ENCODE measurements around the gene TCP10L.

TCP10L gene

GRCh38 chr21:32529679-32530078 lies 55.6 kb downstream of the TCP10L start:
- Histone ChIP-seq H3K4me3 (no peak overlapping the region), H3K36me3 (no peaks in the 10 kb centered on the region), H4K20me1 (no peaks in the 10 kb centered on the region), H3K27me3 (no peaks in the 10 kb centered on the region), H3K4me1 (no peaks in the 10 kb centered on the region), H3K9ac (no peak overlapping the region), H3K27ac (no peak overlapping the region), H3K9me3 (peaks cover 17% of the 10 kb centered on the region), H3K4me2 (no peak overlapping the region)
- TF ChIP-seq Cebpa-rat (IDR thresholded peaks at IDR 0.05) = no peak

GRCh38 chr21:32525282-32525681 lies 60.0 kb downstream of the TCP10L start:
- no peak for TF ChIP-seq Cebpa-rat (IDR thresholded peaks at IDR 0.05)

GRCh38 chr21:32523988-32524719 lies 61.2 kb downstream of the TCP10L start:
- H3K27ac ChIP-seq = no peak overlapping the region
- H3K4me1 ChIP-seq = no peaks in the 10 kb centered on the region; the same call in 1 of the 2 replicates
- TF ChIP-seq Cebpa-rat (IDR thresholded peaks at IDR 0.05) = no peak
- H3K4me3 ChIP-seq = no peak overlapping the region
- H3K4me2 ChIP-seq = no peak overlapping the region
- H4K20me1 ChIP-seq = no peaks in the 10 kb centered on the region
- H3K27me3 ChIP-seq = no peaks in the 10 kb centered on the region
- H3K9ac ChIP-seq = no peak overlapping the region
- no peaks in the 10 kb centered on the region for H3K36me3 ChIP-seq
- peaks cover 6% of the 10 kb centered on the region; the same call in 1 of the 2 replicates for H3K9me3 ChIP-seq

More at GRCh38 chr21:32525282-32525681, 60.0 kb downstream of the TCP10L start:
- no peak overlapping the region for H3K27ac ChIP-seq
- H3K4me3 ChIP-seq = no peak overlapping the region
- H3K4me1 ChIP-seq = no peaks in the 10 kb centered on the region
- no peaks in the 10 kb centered on the region for H3K27me3 ChIP-seq
- H3K9ac ChIP-seq = no peak overlapping the region
- H4K20me1 ChIP-seq = no peaks in the 10 kb centered on the region
- H3K9me3 ChIP-seq = peaks cover 8% of the 10 kb centered on the region
- H3K36me3 ChIP-seq = no peaks in the 10 kb centered on the region
- no peak overlapping the region for H3K4me2 ChIP-seq
